Stimulated activated CD8-positive, alpha-beta memory T cell treated with anti-CD3 and anti-CD28 coated beads, Interleukin-12 subunit alpha, Interleukin-12 subunit beta, amount 100 ng/mL, for 1 hour (primary cell): ENCODE measurements around the gene AQP10.
"Not testable (repeated sequence)": the region's sequence is repeated elsewhere in the genome, so short reads cannot be mapped to it uniquely, and the experiment has no call there.

ENCODE experiments used
- DNase-seq: peaks from one replicate; pipeline ENCODE4 v3.0.0-alpha.2; 2020; ENCODE audit warnings: low read depth

The AQP10 gene

DNA sequence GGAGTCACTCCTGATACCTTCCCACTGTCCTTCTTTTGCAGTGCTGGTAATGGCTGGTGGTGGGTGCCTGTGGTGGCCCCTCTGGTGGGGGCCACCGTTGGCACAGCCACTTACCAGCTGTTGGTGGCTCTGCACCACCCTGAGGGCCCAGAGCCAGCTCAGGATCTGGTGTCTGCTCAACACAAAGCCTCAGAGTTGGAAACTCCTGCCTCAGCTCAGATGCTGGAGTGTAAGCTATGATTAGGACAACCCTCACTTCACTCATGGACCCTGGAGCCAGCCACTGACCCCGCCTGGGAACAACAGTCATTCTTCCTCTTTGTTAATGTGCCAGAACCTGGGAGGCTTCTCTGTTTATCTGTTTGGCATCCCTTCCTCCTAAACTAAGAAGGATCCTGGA, 3.3 kb downstream of the AQP10 start:
- no peak for DNase-seq

DNA sequence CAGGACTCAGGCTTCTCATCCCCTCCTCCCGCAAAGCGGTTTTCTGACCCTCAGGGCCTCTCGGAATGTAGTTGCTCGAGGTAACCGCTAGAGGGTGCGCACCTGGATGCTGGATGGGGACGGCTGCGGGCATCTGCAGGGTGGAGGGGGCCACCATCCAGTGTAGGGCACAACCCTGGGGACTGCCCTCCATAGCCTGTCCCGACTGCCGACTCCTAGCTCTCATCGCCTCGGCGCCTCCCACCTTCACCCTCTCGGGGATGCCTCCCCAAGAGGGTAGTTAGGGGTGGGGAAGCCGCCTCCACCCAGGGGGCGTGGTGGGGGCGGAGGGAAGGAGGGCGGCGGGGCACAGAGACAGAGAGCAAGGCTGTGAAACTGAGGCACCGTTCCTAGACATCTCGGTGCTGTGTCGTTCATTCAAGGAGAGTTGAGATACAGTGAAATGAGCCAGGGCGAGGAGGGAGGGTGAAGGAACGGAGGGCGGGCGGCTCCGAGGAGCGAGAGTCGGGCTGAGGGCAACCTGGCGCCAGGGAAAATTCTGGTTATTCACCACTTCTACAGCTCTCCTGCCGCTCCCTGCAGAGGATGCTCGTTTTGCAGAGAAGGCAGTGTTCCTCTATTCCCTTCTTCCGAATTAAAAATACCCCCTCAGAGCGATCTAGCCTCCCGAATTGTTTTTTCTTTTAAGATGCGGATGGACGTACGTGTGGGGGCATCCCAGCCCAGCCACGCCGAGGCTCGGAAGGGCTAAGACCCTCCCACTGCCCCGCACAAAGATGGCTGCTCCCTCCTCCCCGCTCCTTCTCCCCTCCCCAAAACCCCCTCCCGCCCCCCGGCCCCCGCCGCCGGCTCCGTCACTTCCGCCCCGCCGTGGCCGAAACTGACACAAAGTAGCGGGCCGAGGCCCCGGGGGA, 4.0 kb downstream of the AQP10 start, which contains the start of gene ATP8B2:
ATP8B2 (plus strand) TSS at position 857 of the 914 bp plus-strand sequence. CDS start 2,617 bp downstream, outside the sequence.
- peak; percentile 69 for DNase-seq

DNA sequence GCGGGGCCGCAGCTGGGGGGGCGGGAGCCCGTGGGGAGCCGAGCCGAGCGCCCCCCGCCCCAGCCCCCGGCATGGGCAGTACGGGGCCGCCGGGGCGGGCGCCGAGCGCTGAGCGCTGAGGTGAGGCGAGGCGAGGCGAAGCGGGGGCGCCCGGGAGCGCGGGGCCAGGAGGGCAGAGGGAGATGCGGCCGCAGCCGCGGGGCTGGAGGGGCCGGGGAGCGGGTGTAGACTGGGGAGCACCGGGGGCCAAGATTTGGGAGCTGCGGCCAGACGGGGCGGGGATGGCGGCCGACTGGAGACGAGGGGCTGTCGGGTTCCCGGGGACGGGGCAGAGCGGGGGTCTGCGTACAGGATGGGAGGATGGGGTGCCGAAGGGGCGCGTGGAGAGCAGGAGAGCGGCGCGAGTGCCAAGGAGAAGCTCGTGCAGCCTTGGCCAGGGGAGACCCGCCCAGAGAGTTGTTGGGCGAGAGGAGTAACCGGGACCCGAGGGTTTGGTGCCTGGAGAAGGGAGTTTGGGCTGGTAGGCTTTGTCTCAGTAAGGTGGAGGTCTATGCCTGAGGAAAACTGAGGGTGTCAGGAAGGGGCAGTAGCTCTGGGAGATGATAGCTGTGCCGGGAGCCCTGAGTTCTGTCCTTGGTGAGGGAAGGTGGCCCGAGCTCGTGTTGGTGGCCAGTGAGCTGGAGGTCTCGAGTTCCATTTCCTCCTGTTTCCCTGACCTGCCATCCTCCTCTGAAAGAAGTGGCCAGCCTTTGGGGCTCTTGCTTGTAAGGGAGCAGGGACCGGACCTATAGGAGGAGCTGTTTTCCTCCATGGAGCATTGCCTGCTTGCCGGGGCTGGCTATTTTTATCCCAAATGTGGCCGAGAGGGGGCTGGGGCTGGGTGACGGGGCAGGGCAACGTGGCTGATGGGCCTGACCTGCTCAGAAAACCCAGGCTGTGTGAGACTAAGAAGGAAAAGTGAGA, 5.0 kb downstream of the AQP10 start:
- no peak for DNase-seq

DNA sequence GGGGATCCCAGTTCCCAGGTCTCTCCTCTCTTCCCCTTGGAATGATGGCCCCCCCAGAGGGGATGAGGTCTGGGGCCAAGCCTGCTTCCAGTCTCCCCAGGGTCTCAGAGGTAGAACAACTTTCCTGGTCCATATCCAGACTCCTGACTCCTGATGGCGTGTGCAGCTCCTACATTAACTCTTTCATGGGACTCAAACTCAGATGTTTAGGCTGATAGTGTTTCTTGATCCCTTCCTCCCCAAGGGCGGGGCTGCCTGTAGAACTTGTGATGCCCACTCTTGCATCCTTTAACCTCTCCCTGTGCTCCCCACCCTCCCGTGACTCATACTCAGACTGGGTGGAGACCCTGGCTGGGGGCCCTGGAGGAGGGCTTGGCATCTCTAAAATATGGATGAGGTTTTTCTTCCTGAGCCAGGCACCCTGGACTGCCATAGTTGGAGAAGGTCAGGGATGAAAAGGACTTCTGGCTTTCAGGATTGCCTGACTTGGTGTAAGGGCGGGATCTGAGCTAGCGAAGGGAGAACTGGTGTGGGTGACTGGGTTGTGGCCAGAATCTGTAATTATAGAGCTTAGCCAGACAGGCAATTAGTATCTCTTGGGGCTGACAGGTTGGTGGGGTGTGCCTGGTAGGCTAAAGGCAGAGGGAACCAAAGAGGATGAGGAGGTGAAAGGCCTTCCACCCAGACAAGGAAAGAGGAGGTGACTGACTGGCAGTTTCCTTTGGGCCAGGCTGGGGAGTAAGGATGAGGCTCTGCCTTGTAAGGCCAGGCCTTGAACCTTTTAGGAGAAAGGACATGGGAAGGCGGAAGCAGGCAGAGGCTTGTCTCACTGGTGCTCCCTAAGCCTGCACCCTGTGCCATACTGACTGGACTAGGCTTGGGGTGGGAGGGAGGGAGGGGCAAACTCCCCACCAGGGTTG, 5.9 kb downstream of the AQP10 start:
- no peak for DNase-seq

DNA sequence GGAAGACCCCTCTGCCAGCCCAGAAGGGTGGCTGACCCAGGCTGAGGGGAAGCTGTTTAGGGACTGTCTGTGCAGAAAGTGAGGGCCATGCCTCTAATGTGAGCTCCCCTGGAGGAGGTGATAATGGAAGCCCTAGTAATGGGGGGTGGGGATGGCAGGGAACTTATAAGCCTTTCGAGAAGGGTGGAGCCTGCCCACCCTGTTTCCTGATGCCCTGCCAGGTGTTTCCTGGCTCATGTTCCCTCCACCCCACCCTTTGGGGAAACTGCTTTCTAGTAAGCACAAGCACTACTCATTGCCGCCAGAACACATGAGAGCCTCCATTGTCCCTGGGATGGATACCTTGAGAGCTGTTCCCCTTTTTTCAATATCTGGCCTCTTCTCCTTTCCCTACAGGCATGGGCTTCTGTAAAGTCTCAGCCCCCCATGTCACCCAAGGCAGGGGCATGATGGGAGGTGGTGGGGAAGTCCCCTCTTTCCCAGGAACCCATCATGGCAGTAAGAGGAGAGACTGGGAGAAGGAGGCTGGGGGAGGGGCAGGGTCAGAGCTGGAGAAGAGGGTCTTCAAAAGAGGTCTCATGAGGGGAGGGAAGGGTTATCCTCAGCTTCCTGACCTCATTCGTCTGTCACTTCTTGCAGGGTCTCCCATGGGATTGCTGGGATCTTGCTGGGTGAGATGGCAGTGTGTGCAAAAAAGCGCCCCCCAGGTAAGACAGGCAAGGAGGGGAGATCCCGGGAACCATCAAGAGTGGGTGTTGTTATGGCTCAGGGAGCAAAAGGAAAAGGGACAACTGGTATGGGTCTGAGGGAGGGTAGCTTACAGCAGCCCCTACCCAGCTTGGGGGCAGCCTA, 6.8 kb downstream of the AQP10 start:
- DNase-seq, result no peak

DNA sequence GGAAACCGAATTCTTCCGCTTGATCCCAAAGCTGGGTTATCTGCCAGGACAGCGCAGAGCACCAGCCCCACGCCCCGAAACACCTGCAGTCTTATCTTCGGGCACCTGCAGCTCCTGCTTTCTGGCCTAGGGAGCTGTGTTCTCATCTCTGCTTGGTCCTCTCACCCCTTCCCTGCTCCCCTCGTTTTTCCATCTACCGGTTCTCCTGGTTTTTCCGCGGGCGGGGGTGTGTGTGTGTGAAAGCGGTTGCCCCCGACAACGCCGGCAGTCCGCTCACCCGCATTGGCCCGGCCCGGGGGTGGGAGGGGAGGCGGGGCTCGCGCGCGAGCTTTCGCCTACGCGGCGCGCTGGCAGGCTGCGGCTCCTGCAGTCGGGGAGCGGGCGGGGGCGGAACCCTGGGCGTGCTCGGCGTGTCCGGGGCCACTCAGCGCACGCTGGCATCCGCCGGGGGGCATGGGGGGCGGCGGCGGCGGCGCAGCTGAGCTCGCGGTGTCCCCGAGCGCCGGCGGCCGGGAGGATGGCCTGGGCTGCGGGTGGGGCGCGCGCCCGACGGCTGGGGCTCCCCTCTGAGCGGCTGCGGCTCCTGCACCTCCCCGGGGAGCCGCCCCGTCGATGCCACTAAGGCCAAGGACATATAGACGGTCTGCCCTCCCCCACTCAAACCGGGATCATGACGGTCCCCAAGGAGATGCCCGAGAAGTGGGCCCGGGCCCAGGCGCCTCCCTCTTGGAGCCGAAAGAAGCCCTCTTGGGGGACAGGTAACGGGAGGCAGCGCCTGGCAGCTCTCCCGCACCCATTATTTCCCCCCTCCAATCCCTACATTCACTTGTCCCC, 7.6 kb downstream of the AQP10 start:
- DNase-seq, result peak; percentile 76

DNA sequence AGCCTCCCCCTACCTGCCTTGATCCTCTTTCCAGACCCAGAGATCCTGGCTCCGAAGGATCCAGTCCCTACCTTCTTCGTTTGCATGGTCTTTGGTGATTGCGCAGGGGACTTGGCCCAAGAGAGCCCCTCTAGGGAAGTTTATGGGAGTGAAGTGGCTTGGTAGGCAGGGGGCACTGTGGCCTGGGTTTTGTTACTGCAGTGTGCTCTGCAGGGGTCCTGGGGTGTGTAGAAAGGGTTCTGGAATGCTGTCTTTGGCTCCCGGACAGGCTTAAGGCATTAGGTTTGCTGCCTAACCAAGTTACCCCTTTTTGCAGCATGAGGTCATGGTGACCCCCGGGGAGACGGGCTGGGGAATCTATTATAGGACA, 8.2 kb downstream of the AQP10 start:
- no peak for DNase-seq

DNA sequence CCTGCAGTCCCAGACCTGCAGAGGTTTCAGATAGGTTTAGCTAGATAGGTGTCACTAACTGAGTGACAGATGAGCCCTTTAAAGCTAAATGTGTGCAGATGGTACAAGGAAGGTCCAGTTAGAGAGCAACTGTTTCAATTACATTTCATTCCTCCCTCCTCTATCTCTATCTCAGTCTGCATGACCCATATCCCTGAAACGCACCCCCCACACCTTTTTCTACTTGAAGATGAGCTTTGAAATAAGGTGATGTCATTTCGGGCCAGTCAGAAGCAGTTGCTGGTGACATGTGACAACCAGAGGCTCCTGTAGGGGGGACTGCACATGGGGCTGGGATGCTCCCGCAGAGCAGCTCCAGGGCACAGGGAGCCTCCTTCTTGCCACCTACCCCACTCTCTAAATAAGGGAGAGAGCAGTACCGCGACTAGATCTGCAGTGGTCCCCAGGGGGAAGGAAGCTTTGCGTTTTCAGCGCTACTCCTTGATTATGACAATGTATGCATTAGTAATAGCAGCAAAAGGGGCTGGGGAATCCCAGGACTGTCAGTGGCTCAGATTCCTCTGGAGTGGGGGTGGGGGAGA, 8.7 kb downstream of the AQP10 start:
- no peak for DNase-seq

DNA sequence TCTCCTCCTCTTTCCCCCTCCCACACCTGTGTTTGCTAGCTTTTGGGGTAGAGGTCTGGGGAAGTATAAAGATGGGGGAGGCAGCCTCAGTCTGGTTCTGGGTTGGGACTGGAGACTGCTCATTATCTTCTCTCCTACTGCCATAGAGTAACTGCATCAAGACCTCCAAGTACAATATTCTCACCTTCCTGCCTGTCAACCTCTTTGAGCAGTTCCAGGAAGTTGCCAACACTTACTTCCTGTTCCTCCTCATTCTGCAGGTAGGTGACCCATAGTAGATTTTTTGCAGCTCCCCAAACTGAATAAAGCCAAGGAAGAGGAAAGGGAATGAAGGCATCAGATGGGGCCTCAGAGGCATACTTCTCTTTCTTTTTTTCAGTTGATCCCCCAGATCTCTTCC, 9.8 kb downstream of the AQP10 start:
- DNase-seq, result no peak

DNA sequence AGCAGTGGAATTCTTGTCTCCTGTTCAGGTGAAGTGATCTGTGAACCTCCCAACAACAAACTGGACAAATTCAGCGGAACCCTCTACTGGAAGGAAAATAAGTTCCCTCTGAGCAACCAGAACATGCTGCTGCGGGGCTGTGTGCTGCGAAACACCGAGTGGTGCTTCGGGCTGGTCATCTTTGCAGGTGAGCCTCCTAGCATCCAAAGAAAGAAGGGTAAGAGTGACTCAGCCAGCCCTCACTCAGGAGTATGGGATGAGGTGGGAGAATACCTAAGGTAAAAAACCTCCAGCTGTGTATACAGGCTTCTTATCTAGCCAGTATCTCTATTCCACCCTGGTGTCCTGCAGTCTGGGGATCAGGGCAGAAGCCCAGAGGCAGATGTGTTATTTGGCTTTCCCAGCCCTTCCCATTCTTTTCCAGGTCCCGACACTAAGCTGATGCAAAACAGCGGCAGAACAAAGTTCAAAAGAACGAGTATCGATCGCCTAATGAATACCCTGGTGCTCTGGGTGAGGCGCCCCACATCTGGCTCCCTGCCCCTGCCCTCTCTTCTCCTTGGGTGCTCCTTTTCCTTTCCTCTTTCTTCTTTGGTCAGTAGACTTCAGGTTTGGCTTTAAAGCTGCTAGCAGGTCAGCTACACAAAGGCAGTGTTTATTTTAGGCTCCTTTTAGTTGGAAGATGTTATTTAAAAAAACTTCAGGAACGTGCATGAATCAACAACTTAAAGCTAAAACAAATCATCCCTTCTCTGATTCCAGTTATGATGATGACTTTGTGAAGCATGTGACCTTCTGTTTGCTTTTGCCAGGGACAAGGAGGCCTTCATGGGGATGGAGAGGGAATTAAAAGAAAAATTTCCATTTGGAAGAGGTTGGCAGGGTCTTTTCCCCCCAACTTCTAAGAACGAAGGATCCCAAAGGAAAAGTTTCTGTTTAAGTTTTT, 13.5 kb downstream of the AQP10 start:
- DNase-seq, result no peak

DNA sequence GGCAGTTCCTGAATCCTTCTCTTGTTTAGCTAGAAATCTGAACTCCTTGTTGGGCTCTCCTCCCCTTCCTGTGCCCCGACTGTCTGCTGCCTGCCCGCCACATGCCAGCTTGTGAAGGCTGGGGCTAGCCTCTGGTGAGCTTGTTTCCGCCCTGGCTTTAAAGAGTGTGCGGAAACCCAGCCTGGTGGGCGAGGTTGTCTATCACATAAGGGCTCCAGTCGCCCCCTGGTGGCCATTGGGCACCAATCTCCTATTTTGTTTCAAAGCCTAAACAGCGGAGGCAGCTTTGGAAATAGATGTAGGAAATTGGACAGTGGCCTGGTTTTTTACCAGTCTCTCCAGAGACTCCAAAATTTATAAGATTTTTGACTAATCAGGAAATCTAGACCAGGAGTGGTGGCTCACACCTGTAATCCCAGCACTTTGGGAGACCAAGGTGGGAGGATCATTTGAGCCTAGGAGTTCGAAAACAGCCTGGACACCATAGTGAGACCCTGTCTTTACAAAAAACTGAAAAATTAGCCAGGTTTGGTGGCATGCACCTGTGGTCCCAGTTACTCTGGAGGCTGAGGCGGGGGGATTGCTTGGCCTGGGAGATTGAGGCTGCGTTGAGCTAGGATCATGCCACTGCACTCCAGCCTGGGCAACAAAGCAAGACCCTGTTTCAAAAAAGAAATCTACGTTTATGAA, 14.3 kb downstream of the AQP10 start:
- peak; percentile 89 for DNase-seq

DNA sequence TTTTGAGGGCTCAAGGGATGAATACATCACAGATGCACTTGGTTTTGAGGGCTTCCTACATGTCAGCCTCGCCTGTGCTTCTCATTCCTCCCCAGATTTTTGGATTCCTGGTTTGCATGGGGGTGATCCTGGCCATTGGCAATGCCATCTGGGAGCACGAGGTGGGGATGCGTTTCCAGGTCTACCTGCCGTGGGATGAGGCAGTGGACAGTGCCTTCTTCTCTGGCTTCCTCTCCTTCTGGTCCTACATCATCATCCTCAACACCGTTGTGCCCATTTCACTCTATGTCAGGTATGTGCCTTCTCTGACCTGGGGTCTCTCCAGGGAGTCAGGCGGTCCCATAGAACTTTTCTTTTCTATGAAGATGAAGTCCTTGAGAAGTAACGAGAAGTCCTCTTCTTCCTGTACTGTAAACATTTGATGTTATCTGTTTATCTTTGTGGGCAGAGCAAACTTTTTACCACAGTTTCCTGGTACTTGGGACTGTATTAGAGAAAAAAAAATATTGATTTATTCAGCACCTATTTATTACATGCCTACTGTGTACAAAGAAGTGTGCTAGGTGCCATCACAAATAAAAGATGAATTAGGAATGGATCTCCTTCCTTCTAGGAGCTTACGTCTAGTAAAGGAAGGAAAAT, 16.5 kb downstream of the AQP10 start:
- no peak for DNase-seq

DNA sequence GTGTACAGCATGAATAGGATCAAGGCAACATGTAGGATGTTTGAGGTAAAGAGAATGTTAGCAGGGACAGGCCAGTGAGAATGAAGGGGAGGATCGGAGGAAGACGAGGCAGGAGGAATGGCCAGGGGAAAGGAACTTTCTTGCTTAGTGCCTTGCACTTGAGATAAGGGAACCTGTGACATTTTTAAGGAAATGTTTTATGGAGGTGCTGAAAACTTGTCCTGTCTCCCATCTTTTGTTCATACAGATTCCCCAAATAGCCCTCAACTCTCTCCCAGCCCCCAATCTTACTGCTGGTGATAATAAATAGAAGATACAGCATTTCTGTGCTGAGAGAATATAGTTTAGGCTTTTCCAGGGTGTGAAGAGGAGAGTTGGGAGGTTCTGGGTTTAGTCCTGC, 18.0 kb downstream of the AQP10 start:
- DNase-seq, result no peak

DNA sequence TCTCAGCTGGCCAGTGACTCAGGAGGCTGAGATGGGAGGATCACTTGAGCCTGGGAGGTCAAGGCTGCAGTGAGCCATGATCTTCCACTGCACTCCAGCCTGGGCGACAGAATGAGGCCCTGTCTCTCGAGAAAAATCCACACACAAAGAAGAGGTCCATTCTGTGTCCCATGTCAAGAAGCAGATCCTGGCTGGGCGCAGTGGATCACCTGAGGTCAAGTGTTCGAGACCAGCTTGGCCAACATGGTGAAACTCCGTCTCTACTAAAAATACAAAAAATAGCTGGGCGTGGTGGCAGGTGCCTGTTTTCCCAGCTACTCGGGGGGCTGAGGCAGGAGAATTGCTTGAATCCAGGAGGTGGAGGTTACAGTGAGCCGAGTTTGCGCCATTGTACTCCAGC, 20.5 kb downstream of the AQP10 start:
- DNase-seq, result not testable (repeated sequence)

DNA sequence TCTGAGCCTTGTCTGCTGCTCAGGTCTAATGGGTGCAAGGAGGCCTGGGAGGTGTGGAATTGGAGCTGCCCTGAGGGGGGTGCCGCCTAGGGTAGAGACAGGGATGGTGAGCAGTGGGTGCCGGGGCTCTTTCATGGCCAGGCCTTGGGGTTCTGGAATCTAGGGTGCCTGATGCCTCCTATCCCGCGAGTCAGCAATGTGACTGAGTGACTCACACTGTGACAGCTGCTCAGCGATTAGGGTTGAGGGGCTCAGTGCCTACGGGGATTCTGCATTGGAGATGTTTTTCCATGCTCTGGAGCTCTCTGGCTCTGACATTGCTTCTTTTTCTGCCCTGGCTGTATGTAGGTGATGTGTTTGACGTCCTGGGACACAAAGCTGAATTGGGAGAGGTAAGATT, 21.2 kb downstream of the AQP10 start:
- no peak for DNase-seq

DNA sequence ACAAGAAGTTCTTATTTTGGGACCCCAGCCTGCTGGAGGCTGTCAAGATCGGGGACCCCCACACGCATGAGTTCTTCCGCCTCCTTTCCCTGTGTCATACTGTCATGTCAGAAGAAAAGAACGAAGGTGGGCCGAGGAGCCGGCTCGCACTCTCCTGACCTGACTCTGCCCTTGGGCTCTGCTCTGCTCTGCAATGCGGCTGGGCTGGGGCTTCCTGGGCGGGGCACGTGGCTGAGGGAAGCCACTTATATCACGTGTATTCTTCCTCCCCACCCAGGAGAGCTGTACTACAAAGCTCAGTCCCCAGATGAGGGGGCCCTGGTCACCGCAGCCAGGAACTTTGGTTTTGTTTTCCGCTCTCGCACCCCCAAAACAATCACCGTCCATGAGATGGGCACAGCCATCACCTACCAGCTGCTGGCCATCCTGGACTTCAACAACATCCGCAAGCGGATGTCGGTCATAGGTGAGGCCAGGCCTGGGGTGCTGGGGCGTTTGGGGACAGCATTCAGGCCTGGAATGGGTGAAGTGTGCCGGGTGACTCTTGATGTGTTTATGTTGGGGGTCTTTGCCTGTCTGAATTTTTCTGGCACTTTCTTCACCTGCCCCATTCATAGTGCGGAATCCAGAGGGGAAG, 22.1 kb downstream of the AQP10 start:
- DNase-seq, result peak; percentile 64
